HCT116 (cell line): ENCODE results near the gene PCSK6. TPM values are rescaled to one million over a fixed set of nuclear protein-coding genes. Genes with fewer than 3 reads are reported as not detected.

ENCODE experiments used
- ATAC-seq: fragments of 200-7000 bp; cut with Tn5 transposase; 2 replicates; pipeline ENCODE4 v1.9.1; 2020; ENCODE audit warnings: mild to moderate bottlenecking, moderate library complexity
- BruUV-seq: library from RNA; stranded (reverse); fragments of 400-500 nt; replicated peaks from 2 replicates; lab custom pipeline; 2021; lab: Mats Ljungman, UMichigan
- CTCF ChIA-PET: fragments of 300-600 bp; sonication (Branson Sonifier 250); formaldehyde crosslinking; loops from one replicate; lab custom pipeline; 2021; ENCODE audit warnings: antibody characterized with exemption; lab: Charles Lee
- POLR2A ChIA-PET: fragments of 300-600, 350-600 bp; sonication (Branson Sonifier 250); formaldehyde crosslinking; loops from one replicate; lab custom pipeline; 2021; ENCODE audit warnings: antibody characterized with exemption; lab: Charles Lee
- RAD21 ChIA-PET, 2 experiments: fragments of 300-600 bp; sonication (Branson Sonifier 250); formaldehyde crosslinking; loops; one replicate each; lab custom pipeline; 2023; ENCODE audit warnings: low total read pairs in 2 of 2; ENCODE audit not compliant: uncharacterized antibody in 2 of 2, unreplicated experiment in 2 of 2, low non-redundant PET in 1 of 2; lab: Charles Lee
- DNase-seq: peaks from one replicate; pipeline ENCODE4 v3.0.0-alpha.2; 2010; ENCODE audit warnings: low read depth, low spot score
- H2AFZ ChIP-seq: fragments of 200-600 bp; shearing (Covaris generic), sonication (generic); 2 replicates; pipeline ENCODE4 v1.6.1; 2017; ENCODE audit warnings: low read depth, mixed run types, mixed read lengths, antibody characterized with exemption, low read length; ENCODE audit not compliant: poor library complexity, severe bottlenecking
- H3K27ac ChIP-seq: 2 replicates; pipeline ENCODE4 v1.5.1; 2012; ENCODE audit warnings: low read depth, low read length
- H3K27me3 ChIP-seq: fragments of 200-600 bp; sonication (generic); 2 replicates; pipeline ENCODE4 v1.6.1; 2016; ENCODE audit warnings: mixed run types, low read length, mixed read lengths; ENCODE audit not compliant: insufficient read depth
- H3K36me3 ChIP-seq, 2 experiments: fragments of 200-500 bp in 1 of 2; fragments of 200-600 bp in 1 of 2; sonication (Bioruptor generic) in 1 of 2; sonication (generic) in 1 of 2; 2 replicates each; pipeline versions ENCODE4 v1.5.1 to v1.6.1; 2014 to 2016; ENCODE audit warnings: low read length in 2 of 2, inconsistent platforms in 1 of 2, mixed read lengths in 1 of 2, mixed run types in 1 of 2; ENCODE audit not compliant: insufficient read depth in 2 of 2, control insufficient read depth in 1 of 2
- H3K4me1 ChIP-seq, 2 experiments: fragments of 200-600 bp in 1 of 2; sonication (generic) in 1 of 2; 2 replicates each; pipeline versions ENCODE4 v1.5.1 to v1.6.1; 2012 to 2017; ENCODE audit warnings: low read length in 2 of 2, inconsistent platforms in 1 of 2, mild to moderate bottlenecking in 1 of 2, mixed read lengths in 1 of 2, mixed run types in 1 of 2, moderate library complexity in 1 of 2; ENCODE audit not compliant: insufficient read depth in 2 of 2, control insufficient read depth in 1 of 2
- H3K4me2 ChIP-seq: fragments of 200-600 bp; sonication (generic); 2 replicates; pipeline ENCODE4 v1.6.1; 2017; ENCODE audit warnings: mixed run types, low read length, mixed read lengths
- H3K4me3 ChIP-seq, 2 experiments: fragments of 200-600 bp in 1 of 2; sonication (generic) in 1 of 2; replicated peaks in 1 of 2; 2 replicates each; pipeline ENCODE4 v1.5.1; 2011 to 2016; ENCODE audit warnings: low read length in 2 of 2, control low read depth in 1 of 2, low read depth in 1 of 2, mild to moderate bottlenecking in 1 of 2, mixed read lengths in 1 of 2, mixed run types in 1 of 2
- H3K79me2 ChIP-seq: fragments of 200-600 bp; sonication (generic); 2 replicates; pipeline ENCODE4 v1.6.1; 2017; ENCODE audit warnings: mild to moderate bottlenecking, mixed run types, low read length, moderate library complexity, mixed read lengths; ENCODE audit not compliant: insufficient read depth
- H3K9ac ChIP-seq: fragments of 200-600 bp; sonication (generic); 2 replicates; pipeline ENCODE4 v1.6.1; 2016; ENCODE audit warnings: low read length, mixed read lengths
- H3K9me2 ChIP-seq: fragments of 200-600 bp; sonication (generic), shearing (Covaris generic); 2 replicates; pipeline ENCODE4 v1.6.1; 2017; ENCODE audit warnings: mixed run types, mild to moderate bottlenecking, moderate library complexity; ENCODE audit not compliant: insufficient read depth
- H3K9me3 ChIP-seq, 2 experiments: fragments of 200-500 bp in 1 of 2; fragments of 200-600 bp in 1 of 2; sonication (Bioruptor generic) in 1 of 2; sonication (generic) in 1 of 2; 2 replicates each; pipeline ENCODE4 v1.6.1; 2014 to 2017; ENCODE audit warnings: low read length in 2 of 2, mixed read lengths in 2 of 2, inconsistent platforms in 1 of 2, low read depth in 1 of 2, mild to moderate bottlenecking in 1 of 2, mixed run types in 1 of 2, moderate library complexity in 1 of 2; ENCODE audit not compliant: control insufficient read depth in 1 of 2, insufficient read depth in 1 of 2
- H4K20me1 ChIP-seq: fragments of 200-600 bp; sonication (generic), shearing (Covaris generic); 2 replicates; pipeline ENCODE4 v1.6.1; 2017; ENCODE audit warnings: mixed run types, mild to moderate bottlenecking, moderate library complexity; ENCODE audit not compliant: insufficient read depth
- CTCF ChIP-seq, 3 experiments: fragments of 200-600 bp in 1 of 3; sonication (generic) in 1 of 3; IDR thresholded peaks in 2 of 3; conservative IDR thresholded peaks in 1 of 3; 2 replicates each; pipeline ENCODE4 v1.5.1; 2012 to 2017; ENCODE audit warnings: low read depth in 2 of 3, low read length in 2 of 3, antibody characterized with exemption in 1 of 3, borderline replicate concordance in 1 of 3, control low read depth in 1 of 3, mild to moderate bottlenecking in 1 of 3, mixed read lengths in 1 of 3, mixed run types in 1 of 3, moderate library complexity in 1 of 3; ENCODE audit not compliant: insufficient read depth in 1 of 3
- EGR1 ChIP-seq: IDR thresholded peaks from 2 replicates; pipeline ENCODE4 v1.6.1; 2012; ENCODE audit warnings: low read depth
- ELF1 ChIP-seq: IDR thresholded peaks from 2 replicates; pipeline ENCODE4 v1.6.1; 2012; ENCODE audit warnings: low read depth, borderline replicate concordance
- EZH2 ChIP-seq: fragments of 200-600 bp; sonication (generic); IDR thresholded peaks from 2 replicates; pipeline ENCODE4 v1.6.1; 2017; ENCODE audit warnings: antibody characterized with exemption, mixed run types
- FOSL1 ChIP-seq: IDR thresholded peaks from 2 replicates; pipeline ENCODE4 v1.6.1; 2012; ENCODE audit warnings: low read depth
- JUND ChIP-seq: IDR thresholded peaks from 2 replicates; pipeline ENCODE4 v1.6.1; 2012
- REST ChIP-seq: IDR thresholded peaks from 2 replicates; pipeline ENCODE4 v1.6.1; 2012; ENCODE audit warnings: low read depth
- SP1 ChIP-seq: IDR thresholded peaks from 2 replicates; pipeline ENCODE4 v1.6.1; 2012; ENCODE audit warnings: low read depth
- SRF ChIP-seq: IDR thresholded peaks from 2 replicates; pipeline ENCODE4 v1.6.1; 2012; ENCODE audit warnings: low read depth
- TCF7L2 ChIP-seq: IDR thresholded peaks from 2 replicates; pipeline ENCODE4 v1.7.0; 2011; ENCODE audit warnings: borderline replicate concordance, inconsistent platforms; ENCODE audit not compliant: insufficient read depth, insufficient read length; ENCODE audit errors: extremely low read depth
- ZFX ChIP-seq: fragments of 450-650 bp; IDR thresholded peaks from 2 replicates; pipeline ENCODE4 v1.6.1; 2017
- ZNF274 ChIP-seq: fragments of 200-500 bp; sonication (Bioruptor generic); IDR thresholded peaks from 2 replicates; pipeline ENCODE4 v1.6.1; 2014; ENCODE audit warnings: mild to moderate bottlenecking, low read depth, low read length, inconsistent platforms
- intact Hi-C: fragments of 100-400 bp; cut with micrococcal nuclease; formaldehyde crosslinking; loops from 2 replicates; pipeline ENCODE4 v1.10.0; 2022
- total RNA-seq: library from RNA; stranded (reverse); gene quantifications from one replicate; pipeline ENCODE4 v1.2.1, GENCODE V29; 2021; ENCODE audit not compliant: unreplicated experiment
- TF ChIP-seq, protein P1 (sequence below): IDR thresholded peaks from 2 replicates; pipeline ENCODE4 v1.6.1; 2012

PCSK6 gene
- total RNA-seq, 1 experiment from 2014 or later, result 13.5 TPM

GRCh38 chr15:101406526-101407195 lies 82.8 kb downstream of the PCSK6 start:
- H3K4me2 ChIP-seq, result no peak overlapping the region
- no peak overlapping the region for H3K9ac ChIP-seq
- H3K27ac ChIP-seq, result no peak overlapping the region
- no peaks in the 10 kb centered on the region for H3K27me3 ChIP-seq
- ATAC-seq (no peak), DNase-seq (no peak)
- no TSS peak for BruUV-seq
- no peaks in the 10 kb centered on the region for H3K79me2 ChIP-seq
- no peak overlapping the region for H3K4me3 ChIP-seq
- ChIA-PET CTCF (no interaction called here), POLR2A (no interaction called here), RAD21 (no interaction called here)
- H3K36me3 ChIP-seq, result no peaks in the 10 kb centered on the region
- intact Hi-C loops, result no loop called here
- TF ChIP-seq JUND (no peak), EZH2 (no peak), ELF1 (no peak)
- H3K4me1 ChIP-seq, result no peaks in the 10 kb centered on the region
- H2AFZ ChIP-seq, result no peak overlapping the region
- no peaks in the 10 kb centered on the region for H4K20me1 ChIP-seq
- H3K9me2 ChIP-seq, result no peaks in the 10 kb centered on the region
- no peaks in the 10 kb centered on the region for H3K9me3 ChIP-seq

- POLR2A ChIA-PET, result no interaction called here
- TF ChIP-seq SRF, result no peak
- TF ChIP-seq, protein P1, sequence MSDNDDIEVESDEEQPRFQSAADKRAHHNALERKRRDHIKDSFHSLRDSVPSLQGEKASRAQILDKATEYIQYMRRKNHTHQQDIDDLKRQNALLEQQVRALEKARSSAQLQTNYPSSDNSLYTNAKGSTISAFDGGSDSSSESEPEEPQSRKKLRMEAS, result no peak
- TF ChIP-seq JUND, result no peak
- TF ChIP-seq SP1, result no peak
- no peak for TF ChIP-seq TCF7L2
- TF ChIP-seq FOSL1, result no peak
- no peak for TF ChIP-seq ZFX
- no peak for TF ChIP-seq CTCF (IDR thresholded peaks at IDR 0.05 in 2 of 3, conservative IDR thresholded peaks at IDR 0.05 in 1 of 3; ENCODE audit: borderline replicate concordance in 1 of 3, insufficient read depth in 1 of 3, low read depth in 2 of 3, low read length in 2 of 3)
- no peak for TF ChIP-seq ZNF274
- no peak for TF ChIP-seq REST
- TF ChIP-seq EGR1, result no peak
- no peak overlapping the region for H3K9ac ChIP-seq
- no peaks in the 10 kb centered on the region for H3K36me3 ChIP-seq
- no peaks in the 10 kb centered on the region for H3K9me3 ChIP-seq
- H3K27me3 ChIP-seq, result no peaks in the 10 kb centered on the region
- DNase-seq, result no peak
- CTCF ChIA-PET, result no interaction called here
- H3K4me3 ChIP-seq, result no peak overlapping the region
- no peak overlapping the region for H3K27ac ChIP-seq
- RAD21 ChIA-PET, result no interaction called here
- ATAC-seq, result no peak
- H3K79me2 ChIP-seq, result no peaks in the 10 kb centered on the region
- H3K9me2 ChIP-seq, result no peaks in the 10 kb centered on the region
- intact Hi-C loops, result no loop called here
- H4K20me1 ChIP-seq, result no peaks in the 10 kb centered on the region
- no peak overlapping the region for H3K4me2 ChIP-seq
- H2AFZ ChIP-seq, result no peak overlapping the region
- no TSS peak for BruUV-seq
- no peaks in the 10 kb centered on the region for H3K4me1 ChIP-seq
Observed at GRCh38 chr15:101406036-101406435, 83.5 kb downstream of the PCSK6 start.
